Parathyroid adenoma (tissue), 2 donors: ENCODE results near the gene RIPOR3.

ENCODE experiments used
- H2AFZ ChIP-seq: fragments of 300-600 bp; sonication (generic); one replicate; pipeline ENCODE4 v1.7.0; 2017; ENCODE audit warnings: antibody characterized with exemption, mild to moderate bottlenecking
- H3K27ac ChIP-seq: fragments of 300-600 bp; sonication (generic); one replicate; pipeline ENCODE4 v1.7.0; 2017
- H3K27me3 ChIP-seq: fragments of 300-600 bp; sonication (generic); one replicate; pipeline ENCODE4 v1.7.0; 2017; ENCODE audit warnings: low read length; ENCODE audit not compliant: control insufficient read depth, insufficient read depth
- H3K36me3 ChIP-seq: fragments of 300-600 bp; sonication (generic); one replicate; pipeline ENCODE4 v1.7.0; 2017; ENCODE audit warnings: low read length; ENCODE audit not compliant: control insufficient read depth, insufficient read depth
- H3K4me1 ChIP-seq: fragments of 300-600 bp; sonication (generic); one replicate; pipeline ENCODE4 v1.7.0; 2017; ENCODE audit warnings: control low read depth
- H3K4me2 ChIP-seq: fragments of 300-600 bp; sonication (generic); one replicate; pipeline ENCODE4 v1.7.0; 2017; ENCODE audit warnings: low read length
- H3K4me3 ChIP-seq: fragments of 300-600 bp; sonication (generic); one replicate; pipeline ENCODE4 v1.7.0; 2017; ENCODE audit warnings: low read depth, low read length
- H3K79me2 ChIP-seq: fragments of 300-600 bp; sonication (generic); one replicate; pipeline ENCODE4 v1.7.0; 2017; ENCODE audit warnings: control low read depth
- H3K9ac ChIP-seq: fragments of 300-600 bp; sonication (generic); one replicate; pipeline ENCODE4 v1.7.0; 2017; ENCODE audit warnings: mild to moderate bottlenecking
- H3K9me3 ChIP-seq: fragments of 300-600 bp; sonication (generic); one replicate; pipeline ENCODE4 v1.7.0; 2017; ENCODE audit warnings: low read length; ENCODE audit not compliant: control insufficient read depth
- CTCF ChIP-seq: fragments of 300-600 bp; sonication (generic); IDR thresholded peaks from one replicate; pipeline ENCODE4 v1.7.0; 2017; ENCODE audit warnings: antibody characterized with exemption, mild to moderate bottlenecking
- donor health status: primary hyperparathyroidism.

RIPOR3 gene

GRCh38 chr20:50713657-50714101 is 22.3 kb upstream of the RIPOR3 start:
- Histone ChIP-seq H3K36me3 (no peaks in the 10 kb centered on the region), H3K4me3 (no peak overlapping the region), H3K79me2 (no peaks in the 10 kb centered on the region), H3K27ac (no peak overlapping the region), H3K9me3 (no peaks in the 10 kb centered on the region), H3K9ac (no peak overlapping the region), H3K4me1 (peaks cover 10% of the 10 kb centered on the region), H2AFZ (peak overlapping the region; percentile 69), H3K4me2 (no peak overlapping the region), H3K27me3 (no peaks in the 10 kb centered on the region)
- peak; percentile 40 for TF ChIP-seq CTCF

DNA sequence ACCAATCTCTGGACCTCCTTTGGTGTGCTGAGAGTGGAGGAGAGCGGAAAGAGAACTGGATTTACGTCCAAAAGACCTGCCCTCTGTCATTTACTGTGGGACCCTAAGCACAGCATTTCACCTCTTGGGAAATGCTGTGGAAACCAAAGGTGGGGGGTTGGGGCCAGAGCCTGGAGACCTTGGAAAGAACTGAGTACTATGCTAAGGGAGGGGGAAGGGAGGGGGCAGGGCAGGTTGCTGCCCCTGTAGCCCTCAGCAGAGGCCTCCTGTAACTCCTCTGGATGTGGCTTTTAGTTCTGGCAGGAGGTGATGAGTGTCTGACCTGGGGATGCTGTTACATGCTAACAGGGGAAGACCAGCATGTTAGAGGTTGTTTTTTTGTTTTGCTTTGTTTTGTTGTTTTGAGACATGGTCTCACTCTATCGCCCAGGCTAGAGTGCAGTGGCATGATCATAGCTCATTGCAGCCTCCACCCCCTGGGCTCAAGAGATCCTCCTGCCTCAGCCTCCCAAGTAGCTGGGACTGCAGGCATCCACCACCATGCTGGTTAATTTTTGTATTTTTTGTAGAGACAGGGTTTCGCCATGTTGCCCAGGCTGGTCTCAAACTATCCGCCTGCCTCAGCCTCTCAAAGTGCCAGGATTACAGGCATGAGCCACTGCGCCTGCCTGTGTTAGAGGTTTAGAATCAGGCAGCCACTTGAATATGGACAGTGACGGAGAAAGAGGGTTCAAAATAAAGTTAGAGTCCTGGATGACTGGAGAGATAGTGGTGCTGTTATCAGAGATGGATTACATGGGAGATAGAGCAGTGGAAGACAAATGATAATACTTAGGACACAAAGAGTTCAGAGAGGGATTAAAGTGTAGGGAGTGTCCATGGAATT is 21.7 kb upstream of the RIPOR3 start:
- H2AFZ ChIP-seq = peak overlapping the region; percentile 69
- H3K9ac ChIP-seq = no peak overlapping the region
- no peak for TF ChIP-seq CTCF
- no peak overlapping the region for H3K4me3 ChIP-seq
- H3K27me3 ChIP-seq = no peaks in the 10 kb centered on the region
- H3K9me3 ChIP-seq = no peaks in the 10 kb centered on the region
- no peak overlapping the region for H3K4me2 ChIP-seq
- peaks cover 3% of the 10 kb centered on the region for H3K4me1 ChIP-seq
- no peak overlapping the region for H3K27ac ChIP-seq
- H3K79me2 ChIP-seq = no peaks in the 10 kb centered on the region
- H3K36me3 ChIP-seq = no peaks in the 10 kb centered on the region

GRCh38 chr20:50711113-50711825 is 19.9 kb upstream of the RIPOR3 start:
- peak overlapping the region; percentile 6 for H2AFZ ChIP-seq
- no peaks in the 10 kb centered on the region for H3K27me3 ChIP-seq
- no peak overlapping the region for H3K27ac ChIP-seq
- TF ChIP-seq CTCF = no peak
- no peaks in the 10 kb centered on the region for H3K36me3 ChIP-seq
- no peaks in the 10 kb centered on the region for H3K4me1 ChIP-seq
- peak overlapping the region; percentile 0 for H3K4me2 ChIP-seq
- no peak overlapping the region for H3K4me3 ChIP-seq
- no peaks in the 10 kb centered on the region for H3K9me3 ChIP-seq
- no peak overlapping the region for H3K9ac ChIP-seq
- no peaks in the 10 kb centered on the region for H3K79me2 ChIP-seq

DNA sequence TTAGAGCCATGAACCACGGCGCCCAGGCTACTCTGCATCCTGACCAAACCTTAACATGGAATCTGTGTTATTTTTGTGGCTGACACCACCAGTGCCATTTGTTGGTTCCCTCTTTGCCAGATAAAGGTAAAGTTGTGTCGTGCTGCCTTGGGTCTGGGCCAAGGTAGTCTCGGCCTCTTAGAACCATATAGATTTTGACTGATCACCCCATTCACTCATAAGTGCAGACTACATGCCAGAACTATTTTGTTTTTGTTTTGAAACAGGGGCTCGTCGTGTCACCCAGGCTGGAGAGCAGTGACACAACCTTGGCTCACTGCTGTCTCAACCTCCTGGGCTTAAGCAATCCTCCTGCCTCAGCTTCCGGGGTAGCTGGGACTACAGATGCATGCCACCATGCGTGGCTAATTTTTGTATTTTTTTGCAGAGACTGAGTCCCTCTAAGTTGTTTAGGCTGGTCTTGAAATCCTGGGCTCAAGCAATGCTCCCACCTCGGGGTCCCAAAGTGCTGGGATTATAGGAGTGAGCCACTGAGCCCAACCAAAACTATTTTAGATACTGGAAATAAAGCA is 19.2 kb upstream of the RIPOR3 start:
- H3K4me1 ChIP-seq = no peaks in the 10 kb centered on the region
- H3K9ac ChIP-seq = no peak overlapping the region
- no peaks in the 10 kb centered on the region for H3K27me3 ChIP-seq
- H3K27ac ChIP-seq = no peak overlapping the region
- no peaks in the 10 kb centered on the region for H3K79me2 ChIP-seq
- no peak for TF ChIP-seq CTCF
- H2AFZ ChIP-seq = no peak overlapping the region
- H3K4me2 ChIP-seq = no peak overlapping the region
- H3K36me3 ChIP-seq = no peaks in the 10 kb centered on the region
- H3K9me3 ChIP-seq = no peaks in the 10 kb centered on the region
- no peak overlapping the region for H3K4me3 ChIP-seq
